ENCODE data around the gene BANP.
"Not testable (repeated sequence)": the region's sequence is repeated elsewhere in the genome, so short reads cannot be mapped to it uniquely, and the experiment has no call there.

The BANP gene

GRCh38 chr16:88066680-88067529 lies 115.7 kb downstream of the BANP start:
- DNase-seq (ENCODE audit: low read depth in 2 of 2), result no peak

GRCh38 chr16:88067530-88068411 lies 116.5 kb downstream of the BANP start:
- DNase-seq (ENCODE audit: low read depth in 2 of 2), result no peak

- no peak for DNase-seq (ENCODE audit: low read depth in 2 of 2)
Observed at GRCh38 chr16:88068476-88069396, 117.5 kb downstream of the BANP start.

- DNase-seq (ENCODE audit: low read depth in 2 of 2), result no peak
Observed at GRCh38 chr16:88069397-88070168, 118.3 kb downstream of the BANP start.

- no peak for DNase-seq (ENCODE audit: low read depth in 2 of 2)
Observed at GRCh38 chr16:88070341-88070740, 119.1 kb downstream of the BANP start.

GRCh38 chr16:88070989-88071625 lies 119.9 kb downstream of the BANP start:
- DNase-seq (ENCODE audit: low read depth in 2 of 2), result no peak

GRCh38 chr16:88071908-88072307 lies 120.7 kb downstream of the BANP start:
- no peak for DNase-seq (ENCODE audit: low read depth in 2 of 2)

GRCh38 chr16:88072571-88073001 lies 121.4 kb downstream of the BANP start:
- no peak for DNase-seq (ENCODE audit: low read depth in 2 of 2)

- DNase-seq (ENCODE audit: low read depth in 2 of 2), result no peak
Observed at GRCh38 chr16:88073201-88073721, 122.0 kb downstream of the BANP start.

GRCh38 chr16:88074041-88074440 lies 122.8 kb downstream of the BANP start:
- DNase-seq (ENCODE audit: low read depth in 2 of 2), result no peak

- no peak for DNase-seq (ENCODE audit: low read depth in 2 of 2)
Observed at GRCh38 chr16:88076211-88076931, 125.1 kb downstream of the BANP start.

- DNase-seq (ENCODE audit: low read depth in 2 of 2), result not testable (repeated sequence)
Observed at GRCh38 chr16:88076932-88077320, 125.7 kb downstream of the BANP start.

- DNase-seq (ENCODE audit: low read depth in 2 of 2), result no peak
Observed at GRCh38 chr16:88077328-88078108, 126.3 kb downstream of the BANP start.

- no peak for DNase-seq (ENCODE audit: low read depth in 2 of 2)
Observed at GRCh38 chr16:88078111-88078775, 127.0 kb downstream of the BANP start.

GRCh38 chr16:88083582-88083981 lies 132.3 kb downstream of the BANP start:
- no peak for DNase-seq (ENCODE audit: low read depth in 2 of 2)

- no peak for DNase-seq (ENCODE audit: low read depth in 2 of 2)
Observed at GRCh38 chr16:88084881-88085280, 133.6 kb downstream of the BANP start.

GRCh38 chr16:88086571-88087516 lies 135.6 kb downstream of the BANP start:
- DNase-seq (ENCODE audit: low read depth in 2 of 2), result no peak

Measured in activated CD4-positive, alpha-beta T cell treated with anti-CD3 and anti-CD28 coated beads for 24 hours (primary cell).